GM12878 (cell line): Measurements from ENCODE around the gene MRPL42.

Experiments used
- CHD4 ChIP-seq: fragments of 200-600 bp; sonication (generic); IDR thresholded peaks from 2 replicates; pipeline ENCODE4 v1.6.1; 2016; ENCODE audit warnings: mild to moderate bottlenecking
- TF ChIP-seq, protein P1 (sequence below), 3 experiments: IDR thresholded peaks in 2 of 3; conservative IDR thresholded peaks in 1 of 3; 2 replicates each; pipeline ENCODE4 v1.5.1; 2011; ENCODE audit warnings: low read depth in 3 of 3, low read length in 3 of 3, mild to moderate bottlenecking in 3 of 3, control low read depth in 2 of 3, moderate library complexity in 2 of 3, inconsistent platforms in 1 of 3, mixed read lengths in 1 of 3; ENCODE audit not compliant: control insufficient read depth in 2 of 3, insufficient read depth in 1 of 3; ENCODE audit errors: extremely low read depth in 1 of 3

DNA sequence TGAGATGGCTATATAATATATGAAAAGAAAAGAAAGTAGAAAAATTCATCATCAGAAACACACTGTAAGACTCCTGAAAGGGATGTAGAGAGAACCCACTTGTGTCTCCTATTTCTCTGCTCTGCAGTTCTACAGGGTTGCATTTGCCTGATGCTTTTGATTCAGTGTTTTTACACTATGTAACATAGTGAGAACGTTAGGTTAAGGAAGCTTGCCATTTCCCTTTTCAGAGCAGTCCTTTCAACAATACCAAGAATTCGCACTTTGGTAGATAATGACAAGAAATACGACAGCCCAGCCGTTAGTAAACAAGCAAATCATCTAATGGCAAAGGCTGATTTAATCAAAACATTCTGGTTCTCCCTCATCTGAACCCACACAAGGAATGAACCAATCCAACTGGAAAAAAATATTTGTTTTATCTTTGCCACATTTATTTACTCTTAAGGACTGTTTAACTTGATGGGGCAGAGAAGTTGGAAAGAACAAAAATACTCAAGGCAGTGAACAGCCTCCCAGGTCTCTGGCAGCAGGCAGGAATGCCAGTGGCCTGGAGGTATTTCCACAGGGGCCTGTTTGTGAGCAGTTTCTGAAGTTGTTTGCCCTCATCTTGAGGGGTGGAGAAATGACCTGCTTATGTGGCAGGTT, 74.4 kb downstream of the MRPL42 start:
- no peak for TF ChIP-seq CHD4
- TF ChIP-seq, protein P1, sequence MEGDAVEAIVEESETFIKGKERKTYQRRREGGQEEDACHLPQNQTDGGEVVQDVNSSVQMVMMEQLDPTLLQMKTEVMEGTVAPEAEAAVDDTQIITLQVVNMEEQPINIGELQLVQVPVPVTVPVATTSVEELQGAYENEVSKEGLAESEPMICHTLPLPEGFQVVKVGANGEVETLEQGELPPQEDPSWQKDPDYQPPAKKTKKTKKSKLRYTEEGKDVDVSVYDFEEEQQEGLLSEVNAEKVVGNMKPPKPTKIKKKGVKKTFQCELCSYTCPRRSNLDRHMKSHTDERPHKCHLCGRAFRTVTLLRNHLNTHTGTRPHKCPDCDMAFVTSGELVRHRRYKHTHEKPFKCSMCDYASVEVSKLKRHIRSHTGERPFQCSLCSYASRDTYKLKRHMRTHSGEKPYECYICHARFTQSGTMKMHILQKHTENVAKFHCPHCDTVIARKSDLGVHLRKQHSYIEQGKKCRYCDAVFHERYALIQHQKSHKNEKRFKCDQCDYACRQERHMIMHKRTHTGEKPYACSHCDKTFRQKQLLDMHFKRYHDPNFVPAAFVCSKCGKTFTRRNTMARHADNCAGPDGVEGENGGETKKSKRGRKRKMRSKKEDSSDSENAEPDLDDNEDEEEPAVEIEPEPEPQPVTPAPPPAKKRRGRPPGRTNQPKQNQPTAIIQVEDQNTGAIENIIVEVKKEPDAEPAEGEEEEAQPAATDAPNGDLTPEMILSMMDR (IDR thresholded peaks at IDR 0.05 in 2 of 3, conservative IDR thresholded peaks at IDR 0.05 in 1 of 3; ENCODE audit: control insufficient read depth in 2 of 3, extremely low read depth in 1 of 3, insufficient read depth in 1 of 3, low read depth in 3 of 3, low read length in 3 of 3), result no peak
